Central memory CD8-positive, alpha-beta T cell (primary cell): Measurements from ENCODE around the gene PELI3.
A peak's percentile ranks its signal among the peaks of the same experiment; 100 is the strongest.

Experiments used
- ATAC-seq: fragments of 150-1000 bp; cut with Tn5 transposase; replicated peaks from 2 replicates; pipeline ENCODE4 v1.10.0; 2022; ENCODE audit warnings: mild to moderate bottlenecking, moderate FRiP score, moderate number of reproducible peaks; ENCODE audit not compliant: poor library complexity, severe bottlenecking; ENCODE audit errors: extremely low read depth
- DNase-seq, 2 donors: peaks; one replicate each; pipeline ENCODE4 v3.0.0; 2021; ENCODE audit warnings: low spot score in 2 of 2
- H3K27ac Mint-ChIP-seq: one replicate; pipeline ENCODE4 v1.8.0; 2022; ENCODE audit warnings: low read depth, mild to moderate bottlenecking, moderate library complexity, mixed read lengths
- H3K27me3 Mint-ChIP-seq: one replicate; pipeline ENCODE4 v1.8.0; 2022; ENCODE audit warnings: mixed read lengths
- H3K36me3 Mint-ChIP-seq: one replicate; pipeline ENCODE4 v1.8.0; 2022; ENCODE audit warnings: mild to moderate bottlenecking, moderate library complexity, mixed read lengths; ENCODE audit not compliant: insufficient read depth
- H3K4me1 Mint-ChIP-seq: one replicate; pipeline ENCODE4 v1.8.0; 2022; ENCODE audit warnings: mixed read lengths
- H3K4me3 Mint-ChIP-seq: one replicate; pipeline ENCODE4 v1.8.0; 2022; ENCODE audit warnings: mild to moderate bottlenecking, moderate library complexity, mixed read lengths
- H3K9me3 Mint-ChIP-seq: one replicate; pipeline ENCODE4 v1.8.0; 2022; ENCODE audit warnings: mixed read lengths

The PELI3 gene

DNA sequence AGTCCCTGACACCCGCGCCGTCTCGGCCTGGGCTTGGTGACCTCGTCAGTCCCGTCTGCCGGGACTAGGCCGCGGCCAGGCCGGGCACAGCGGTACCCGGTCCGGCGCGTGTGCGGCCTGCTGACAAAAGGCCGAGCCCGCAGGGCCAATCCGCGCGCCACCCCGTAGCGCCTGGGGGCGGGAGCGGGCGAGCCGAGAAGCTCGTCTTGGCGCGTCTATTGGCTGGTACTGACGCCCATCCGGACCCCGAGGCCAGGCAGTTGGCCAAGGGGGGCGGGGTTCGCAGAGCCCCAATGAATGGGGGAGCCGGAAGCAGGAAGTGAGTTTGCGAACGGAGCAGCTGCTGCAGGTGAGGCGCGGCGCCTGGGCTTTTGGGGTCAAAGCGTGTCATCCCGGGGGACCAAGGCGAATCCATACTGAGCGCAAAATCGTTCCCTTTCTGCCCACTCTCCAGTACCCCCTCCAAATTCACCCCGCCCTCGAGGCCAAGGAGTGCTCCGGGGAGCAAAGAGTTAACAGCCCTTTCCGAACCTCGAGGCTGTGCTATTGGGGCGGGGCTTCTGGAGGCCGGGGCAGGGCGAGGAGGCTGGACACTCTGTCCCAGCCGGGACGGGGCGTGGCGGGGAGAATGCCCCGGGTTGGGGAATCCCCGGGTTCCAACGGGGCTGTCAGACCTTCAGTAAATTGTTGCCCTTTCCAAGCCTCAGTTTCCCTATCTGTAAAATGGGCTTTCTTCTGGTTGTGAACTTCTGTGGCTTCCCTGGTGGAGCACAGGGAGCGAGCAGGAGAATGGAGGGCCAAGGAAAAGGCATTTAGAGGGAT is 13.6 kb downstream of the PELI3 start, which contains the start of gene DPP3:
Gene DPP3 (plus strand): TSS at position 318 of the 822 bp plus-strand sequence. CDS start 1,767 bp downstream, outside the sequence.
- no peaks in the 10 kb centered on the region for H3K9me3 Mint-ChIP-seq
- H3K4me1 Mint-ChIP-seq: peaks cover 30% of the 10 kb centered on the region
- H3K36me3 Mint-ChIP-seq: peaks cover 9% of the 10 kb centered on the region
- H3K27ac Mint-ChIP-seq: peak within 1 kb of the TSS; percentile 65
- H3K27me3 Mint-ChIP-seq: no peaks in the 10 kb centered on the region
- ATAC-seq (peak; percentile 99), DNase-seq (peak; percentile 87 to 94)
- H3K4me3 Mint-ChIP-seq: peak within 1 kb of the TSS; percentile 89

DNA sequence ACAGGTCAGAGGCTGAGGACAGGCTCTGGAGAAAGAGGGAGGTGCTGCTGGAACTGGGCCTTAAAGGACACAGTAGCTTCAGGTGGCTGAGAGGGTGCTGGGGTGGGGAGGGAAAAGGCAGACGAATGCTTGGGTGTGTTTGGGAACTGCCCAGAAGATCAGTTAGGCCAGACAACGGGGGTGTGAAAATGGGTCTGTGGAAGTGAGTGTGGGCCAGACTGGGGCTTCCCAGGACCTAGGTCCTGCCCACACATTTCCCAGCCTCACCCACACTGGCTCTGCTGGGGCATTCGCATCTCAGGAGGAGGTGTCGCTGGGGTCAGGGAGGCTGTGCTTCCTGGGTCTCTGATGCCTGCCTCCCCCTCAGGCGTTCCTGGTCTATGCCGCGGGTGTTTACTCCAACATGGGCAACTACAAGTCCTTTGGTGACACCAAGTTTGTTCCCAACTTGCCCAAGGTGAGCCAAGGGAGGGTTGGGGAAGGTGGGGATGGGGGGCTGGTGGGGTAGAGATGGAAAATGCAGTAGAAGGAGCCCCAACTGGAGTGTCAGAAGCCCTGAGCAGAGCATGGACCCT is 18.2 kb downstream of the PELI3 start:
- H3K36me3 Mint-ChIP-seq: peaks cover 10% of the 10 kb centered on the region
- H3K4me1 Mint-ChIP-seq: peaks cover 6% of the 10 kb centered on the region
- no peak for DNase-seq
- no peak for ATAC-seq
- no peaks in the 10 kb centered on the region for H3K9me3 Mint-ChIP-seq
- no peak overlapping the region for H3K27ac Mint-ChIP-seq
- no peaks in the 10 kb centered on the region for H3K27me3 Mint-ChIP-seq
- no peak overlapping the region for H3K4me3 Mint-ChIP-seq

DNA sequence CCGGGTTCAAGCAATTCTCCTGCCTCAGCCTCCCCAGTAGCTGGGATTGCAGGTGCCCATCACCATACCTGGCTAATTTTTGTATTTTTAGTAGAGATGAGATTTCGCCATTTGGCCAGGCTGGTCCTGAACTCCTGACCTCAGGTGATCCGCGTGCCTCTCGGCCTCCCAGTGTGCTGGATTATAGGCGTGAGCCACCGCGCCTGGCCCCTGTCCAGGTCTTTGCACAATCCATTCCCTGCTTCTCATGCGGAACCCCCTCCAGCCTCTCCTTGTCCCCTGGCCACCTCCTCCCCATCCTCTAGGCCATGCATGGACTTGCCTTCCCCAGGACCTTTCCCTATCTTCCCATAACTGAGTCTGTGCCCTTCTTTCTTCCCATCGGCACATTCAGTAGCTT is 22.3 kb downstream of the PELI3 start:
- ATAC-seq (no peak), DNase-seq (no peak)
- Mint-ChIP-seq H3K36me3 (peaks cover 10% of the 10 kb centered on the region), H3K4me3 (no peak overlapping the region), H3K27ac (no peak overlapping the region), H3K9me3 (no peaks in the 10 kb centered on the region), H3K27me3 (no peaks in the 10 kb centered on the region), H3K4me1 (no peaks in the 10 kb centered on the region)

GRCh38 chr11:66489636-66490035 is 22.9 kb downstream of the PELI3 start:
- H3K4me1 Mint-ChIP-seq: no peaks in the 10 kb centered on the region
- DNase-seq: no peak
- no peak overlapping the region for H3K4me3 Mint-ChIP-seq
- H3K36me3 Mint-ChIP-seq: peaks cover 10% of the 10 kb centered on the region
- no peaks in the 10 kb centered on the region for H3K27me3 Mint-ChIP-seq
- H3K27ac Mint-ChIP-seq: no peak overlapping the region
- H3K9me3 Mint-ChIP-seq: no peaks in the 10 kb centered on the region
- ATAC-seq: no peak

DNA sequence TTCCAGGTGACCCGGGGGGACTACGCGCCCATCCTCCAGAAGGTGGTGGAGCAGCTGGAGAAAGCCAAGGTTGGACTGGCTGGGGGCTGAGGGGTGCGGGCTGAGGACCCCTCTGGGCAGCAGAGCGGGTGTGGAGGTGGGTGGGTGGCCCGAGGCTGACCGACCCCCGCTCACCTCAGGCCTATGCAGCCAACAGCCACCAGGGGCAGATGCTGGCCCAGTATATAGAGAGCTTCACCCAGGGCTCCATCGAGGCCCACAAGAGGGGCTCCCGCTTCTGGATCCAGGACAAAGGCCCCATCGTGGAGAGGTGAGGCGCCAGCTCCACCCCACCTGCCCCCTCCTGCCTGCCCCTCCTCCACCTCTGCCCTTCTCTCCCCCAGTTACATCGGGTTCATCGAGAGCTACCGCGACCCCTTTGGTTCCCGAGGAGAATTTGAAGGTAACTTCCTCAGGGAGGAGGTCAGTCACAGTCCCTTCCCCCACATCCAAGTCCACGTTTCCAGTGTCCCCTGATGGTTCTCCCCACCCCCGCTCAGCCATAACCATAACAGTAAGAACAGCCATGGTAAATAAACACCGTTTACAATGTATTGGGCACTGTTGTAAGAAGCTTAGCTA is 24.7 kb downstream of the PELI3 start:
- H3K4me1 Mint-ChIP-seq: no peaks in the 10 kb centered on the region
- H3K9me3 Mint-ChIP-seq: no peaks in the 10 kb centered on the region
- H3K27me3 Mint-ChIP-seq: no peaks in the 10 kb centered on the region
- DNase-seq (no peak), ATAC-seq (no peak)
- H3K36me3 Mint-ChIP-seq: peaks cover 10% of the 10 kb centered on the region
- no peak overlapping the region for H3K27ac Mint-ChIP-seq
- H3K4me3 Mint-ChIP-seq: no peak overlapping the region

GRCh38 chr11:66492161-66492865 is 25.6 kb downstream of the PELI3 start:
- H3K27me3 Mint-ChIP-seq: no peaks in the 10 kb centered on the region
- ATAC-seq (no peak), DNase-seq (no peak)
- H3K4me1 Mint-ChIP-seq: no peaks in the 10 kb centered on the region
- H3K4me3 Mint-ChIP-seq: no peak overlapping the region
- peaks cover 15% of the 10 kb centered on the region for H3K36me3 Mint-ChIP-seq
- H3K9me3 Mint-ChIP-seq: no peaks in the 10 kb centered on the region
- no peak overlapping the region for H3K27ac Mint-ChIP-seq

GRCh38 chr11:66493130-66493529 is 26.4 kb downstream of the PELI3 start:
- Mint-ChIP-seq H3K27me3 (no peaks in the 10 kb centered on the region), H3K4me3 (no peak overlapping the region), H3K9me3 (no peaks in the 10 kb centered on the region), H3K27ac (no peak overlapping the region), H3K4me1 (no peaks in the 10 kb centered on the region), H3K36me3 (peaks cover 17% of the 10 kb centered on the region)
- DNase-seq (no peak), ATAC-seq (no peak)

DNA sequence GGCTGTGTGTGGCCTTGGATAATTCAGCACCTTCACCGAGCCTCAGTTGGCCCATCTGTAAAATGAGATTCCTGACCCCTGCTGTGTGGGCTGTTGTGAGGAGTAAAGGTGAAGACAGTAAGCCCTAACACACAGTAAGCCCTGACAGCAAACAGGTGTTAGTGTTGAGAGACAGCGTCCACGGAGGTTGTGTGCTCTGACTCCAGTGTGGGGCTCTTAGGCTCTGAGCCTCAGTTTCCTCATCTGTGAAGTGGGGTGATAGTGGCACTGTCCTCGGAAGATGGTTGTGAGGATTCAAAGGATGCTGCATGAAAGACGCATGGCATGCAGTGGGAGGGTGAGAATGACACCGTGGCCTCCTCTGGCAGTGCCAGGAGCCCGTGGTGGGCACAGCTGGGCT is 27.8 kb downstream of the PELI3 start:
- peaks cover 23% of the 10 kb centered on the region for H3K36me3 Mint-ChIP-seq
- no peak for DNase-seq
- H3K4me1 Mint-ChIP-seq: no peaks in the 10 kb centered on the region
- no peak overlapping the region for H3K4me3 Mint-ChIP-seq
- H3K27ac Mint-ChIP-seq: no peak overlapping the region
- no peaks in the 10 kb centered on the region for H3K9me3 Mint-ChIP-seq
- no peak for ATAC-seq
- no peaks in the 10 kb centered on the region for H3K27me3 Mint-ChIP-seq

DNA sequence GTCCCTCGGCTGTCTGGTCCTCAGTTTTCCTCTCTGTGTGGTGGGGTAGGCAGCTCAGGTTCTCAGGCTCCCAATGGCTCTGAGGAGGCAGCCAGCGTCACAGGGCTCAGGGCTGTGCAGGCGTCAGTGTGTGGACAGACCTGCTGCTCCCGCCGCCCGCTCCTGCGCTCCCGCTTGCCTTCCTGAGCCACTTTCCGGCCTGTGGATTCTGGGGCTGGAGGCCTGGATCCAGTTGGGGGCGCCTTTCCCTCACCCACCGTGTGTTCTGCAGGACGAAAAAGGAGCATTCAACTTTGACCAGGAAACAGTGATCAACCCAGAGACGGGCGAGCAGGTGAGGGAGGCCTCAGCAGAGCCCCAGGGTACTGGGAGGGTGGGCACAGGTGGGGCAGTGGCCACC is 28.2 kb downstream of the PELI3 start:
- Mint-ChIP-seq H3K9me3 (no peaks in the 10 kb centered on the region), H3K4me1 (no peaks in the 10 kb centered on the region), H3K27ac (no peak overlapping the region), H3K27me3 (no peaks in the 10 kb centered on the region), H3K4me3 (no peak overlapping the region), H3K36me3 (peaks cover 24% of the 10 kb centered on the region)
- DNase-seq (no peak), ATAC-seq (no peak)

DNA sequence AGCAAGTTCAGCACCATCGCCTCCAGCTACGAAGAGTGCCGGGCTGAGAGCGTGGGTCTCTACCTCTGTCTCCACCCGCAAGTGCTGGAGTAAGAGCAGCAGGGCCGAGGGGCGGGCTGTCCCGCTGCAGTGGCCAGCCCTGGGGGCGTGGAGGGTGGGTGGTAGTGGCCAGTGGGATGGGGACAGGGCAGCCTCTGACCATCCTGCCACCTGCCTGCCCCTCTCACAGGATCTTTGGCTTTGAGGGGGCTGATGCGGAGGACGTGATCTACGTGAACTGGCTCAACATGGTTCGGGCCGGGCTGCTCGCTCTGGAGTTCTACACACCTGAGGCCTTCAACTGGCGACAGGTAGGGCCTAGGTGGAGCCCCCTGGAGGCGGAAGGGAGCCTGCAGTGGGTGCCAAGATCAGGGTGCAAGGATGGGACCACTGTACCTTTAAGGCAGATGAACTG is 28.7 kb downstream of the PELI3 start:
- Mint-ChIP-seq H3K4me1 (no peaks in the 10 kb centered on the region), H3K27ac (no peak overlapping the region), H3K4me3 (no peak overlapping the region), H3K36me3 (peaks cover 22% of the 10 kb centered on the region), H3K27me3 (no peaks in the 10 kb centered on the region), H3K9me3 (no peaks in the 10 kb centered on the region)
- no peak for ATAC-seq
- no peak for DNase-seq

DNA sequence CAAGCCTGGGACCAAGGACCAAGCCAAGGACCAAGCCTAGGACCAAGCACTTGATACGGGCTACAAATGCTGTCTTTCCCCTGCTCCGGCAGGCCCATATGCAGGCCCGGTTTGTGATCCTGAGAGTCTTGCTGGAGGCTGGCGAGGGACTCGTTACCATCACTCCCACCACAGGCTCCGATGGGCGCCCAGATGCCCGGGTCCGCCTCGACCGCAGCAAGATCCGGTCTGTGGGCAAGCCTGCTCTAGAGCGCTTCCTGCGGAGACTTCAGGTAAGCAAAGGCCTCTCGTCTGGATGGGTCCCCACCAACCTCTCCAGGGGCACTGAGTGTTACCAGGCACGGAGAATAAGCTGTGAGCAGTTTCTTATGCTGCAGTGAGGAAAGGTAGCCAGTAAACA is 30.5 kb downstream of the PELI3 start:
- Mint-ChIP-seq H3K4me3 (no peak overlapping the region), H3K9me3 (no peaks in the 10 kb centered on the region), H3K27ac (no peak overlapping the region), H3K27me3 (no peaks in the 10 kb centered on the region), H3K36me3 (peaks cover 17% of the 10 kb centered on the region), H3K4me1 (no peaks in the 10 kb centered on the region)
- ATAC-seq (no peak), DNase-seq (no peak)

DNA sequence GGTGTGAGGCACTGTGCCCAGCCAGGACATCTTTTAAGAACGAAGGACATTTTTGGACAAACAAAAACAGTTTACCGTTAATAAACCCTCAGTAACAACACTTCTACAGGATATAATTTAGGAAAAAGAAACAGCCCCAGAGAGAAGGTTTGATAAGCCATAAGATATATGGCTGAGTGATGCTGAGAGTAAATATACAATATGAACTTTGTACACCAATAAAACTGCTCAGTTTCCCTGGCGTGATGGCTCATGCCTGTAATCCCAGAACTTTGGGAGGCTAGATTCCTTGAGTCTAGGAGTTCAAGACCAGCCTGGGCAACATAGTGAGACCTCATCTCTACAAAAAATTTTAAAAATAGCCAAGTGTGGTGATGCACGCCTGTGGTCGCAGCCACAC is 31.8 kb downstream of the PELI3 start:
- no peaks in the 10 kb centered on the region for H3K27me3 Mint-ChIP-seq
- ATAC-seq: no peak
- H3K4me1 Mint-ChIP-seq: no peaks in the 10 kb centered on the region
- no peak for DNase-seq
- H3K36me3 Mint-ChIP-seq: peaks cover 21% of the 10 kb centered on the region
- H3K9me3 Mint-ChIP-seq: no peaks in the 10 kb centered on the region
- H3K27ac Mint-ChIP-seq: no peak overlapping the region
- H3K4me3 Mint-ChIP-seq: no peak overlapping the region
